H9 (cell line): Measurements from ENCODE around the gene SMAD7. TPM values are rescaled to one million over a fixed set of nuclear protein-coding genes. Genes with fewer than 3 reads are reported as not detected.

Experiments used
- DNase-seq: peaks from one replicate; pipeline ENCODE4 v3.0.0-alpha.2; 2017
- H2AFZ ChIP-seq: one replicate; pipeline ENCODE4 v1.6.1; 2013; ENCODE audit warnings: mild to moderate bottlenecking, low read length, control low read depth, moderate library complexity
- H2AK5ac ChIP-seq: 2 replicates; pipeline ENCODE4 v1.6.1; 2013; ENCODE audit warnings: low read length, control low read depth, mixed read lengths; ENCODE audit not compliant: insufficient read length
- H2BK120ac ChIP-seq: one replicate; pipeline ENCODE4 v1.6.1; 2013; ENCODE audit warnings: low read depth, mild to moderate bottlenecking, low read length, control low read depth, inconsistent platforms; ENCODE audit not compliant: poor library complexity, severe bottlenecking
- H2BK12ac ChIP-seq: 2 replicates; pipeline ENCODE4 v1.6.1; 2013; ENCODE audit warnings: low read length, control low read depth, mixed read lengths, low read depth; ENCODE audit not compliant: insufficient read length
- H2BK15ac ChIP-seq: 2 replicates; pipeline ENCODE4 v1.6.1; 2013; ENCODE audit warnings: low read depth, low read length, control low read depth
- H2BK20ac ChIP-seq: one replicate; pipeline ENCODE4 v1.6.1; 2013; ENCODE audit warnings: low read depth, mild to moderate bottlenecking, low read length, control low read depth, inconsistent platforms; ENCODE audit not compliant: poor library complexity, severe bottlenecking
- H2BK5ac ChIP-seq: 2 replicates; pipeline ENCODE4 v1.6.1; 2013; ENCODE audit warnings: low read length, control low read depth, mixed read lengths; ENCODE audit not compliant: insufficient read length
- H3K14ac ChIP-seq: 2 replicates; pipeline ENCODE4 v1.6.1; 2013; ENCODE audit warnings: low read length, control low read depth; ENCODE audit not compliant: insufficient read depth
- H3K18ac ChIP-seq: 2 replicates; pipeline ENCODE4 v1.6.1; 2013; ENCODE audit warnings: low read depth, mild to moderate bottlenecking, mixed read lengths, low read length, control low read depth; ENCODE audit not compliant: insufficient read length
- H3K23ac ChIP-seq: 2 replicates; pipeline ENCODE4 v1.6.1; 2013; ENCODE audit warnings: low read length, control low read depth, mixed read lengths, low read depth; ENCODE audit not compliant: insufficient read length
- H3K23me2 ChIP-seq: 2 replicates; pipeline ENCODE4 v1.6.1; 2013; ENCODE audit warnings: low read depth, mild to moderate bottlenecking, mixed read lengths, low read length, control low read depth; ENCODE audit not compliant: insufficient read length, poor library complexity, severe bottlenecking
- H3K27ac ChIP-seq: 2 replicates; pipeline ENCODE4 v1.5.1; 2013; ENCODE audit warnings: low read length, control low read depth, mixed read lengths, low read depth; ENCODE audit not compliant: insufficient read length
- H3K27me3 ChIP-seq: 2 replicates; pipeline ENCODE4 v1.6.1; 2013; ENCODE audit warnings: low read length, control low read depth, inconsistent platforms; ENCODE audit not compliant: insufficient read depth
- H3K4ac ChIP-seq: 2 replicates; pipeline ENCODE4 v1.6.1; 2013; ENCODE audit warnings: low read depth, mild to moderate bottlenecking, control low read depth, inconsistent platforms, low read length, moderate library complexity
- H3K4me1 ChIP-seq: 2 replicates; pipeline ENCODE4 v1.6.1; 2013; ENCODE audit warnings: low read length, control low read depth, inconsistent platforms; ENCODE audit not compliant: insufficient read depth
- H3K4me2 ChIP-seq: 2 replicates; pipeline ENCODE4 v1.6.1; 2013; ENCODE audit warnings: low read length, control low read depth, mixed read lengths; ENCODE audit not compliant: insufficient read length, insufficient read depth
- H3K56ac ChIP-seq: 2 replicates; pipeline ENCODE4 v1.6.1; 2013; ENCODE audit warnings: low read depth, mild to moderate bottlenecking, mixed read lengths, low read length, control low read depth; ENCODE audit not compliant: insufficient read length
- H3K79me1 ChIP-seq: 2 replicates; pipeline ENCODE4 v1.6.1; 2013; ENCODE audit warnings: low read depth, mild to moderate bottlenecking, moderate library complexity, low read length, control low read depth, inconsistent platforms; ENCODE audit not compliant: insufficient read depth, poor library complexity, severe bottlenecking
- H3K79me2 ChIP-seq: 2 replicates; pipeline ENCODE4 v1.6.1; 2013; ENCODE audit warnings: low read length, control low read depth, inconsistent platforms; ENCODE audit not compliant: insufficient read depth
- H3K9ac ChIP-seq: 2 replicates; pipeline ENCODE4 v1.6.1; 2013; ENCODE audit warnings: low read length, control low read depth, mixed read lengths; ENCODE audit not compliant: insufficient read length; ENCODE audit errors: extremely low read depth
- H3K9me3 ChIP-seq: one replicate; pipeline ENCODE4 v1.6.1; 2013; ENCODE audit warnings: low read depth, low read length, inconsistent platforms; ENCODE audit not compliant: control insufficient read depth
- H3T11ph ChIP-seq: one replicate; pipeline ENCODE4 v1.6.1; 2013; ENCODE audit warnings: mild to moderate bottlenecking, low read length, control low read depth, inconsistent platforms
- H4K20me1 ChIP-seq: one replicate; pipeline ENCODE4 v1.6.1; 2013; ENCODE audit not compliant: control insufficient read depth, insufficient read length, insufficient read depth
- H4K5ac ChIP-seq: 2 replicates; pipeline ENCODE4 v1.6.1; 2013; ENCODE audit warnings: low read depth, mild to moderate bottlenecking, mixed read lengths, low read length, control low read depth; ENCODE audit not compliant: insufficient read length
- H4K8ac ChIP-seq: replicated peaks from 2 replicates; pipeline ENCODE4 v1.6.1; 2013; ENCODE audit warnings: low read length, control low read depth, mixed read lengths, low read depth; ENCODE audit not compliant: insufficient read length
- H4K91ac ChIP-seq: 2 replicates; pipeline ENCODE4 v1.6.1; 2013; ENCODE audit warnings: low read depth, mild to moderate bottlenecking, moderate library complexity, mixed read lengths, low read length, control low read depth; ENCODE audit not compliant: insufficient read length
- H3K27ac Mint-ChIP-seq, 3 experiments: 2 replicates in 2 of 3; 3 replicates in 1 of 3; pipeline ENCODE4 v1.8.0; 2020 to 2021; ENCODE audit warnings: mixed read lengths in 3 of 3, mild to moderate bottlenecking in 1 of 3, moderate library complexity in 1 of 3
- H3K27me3 Mint-ChIP-seq: 2 replicates; pipeline ENCODE4 v1.8.0; 2021; ENCODE audit warnings: low read depth, mild to moderate bottlenecking, moderate library complexity, mixed read lengths
- H3K36me3 Mint-ChIP-seq, 3 experiments: 2 replicates in 2 of 3; 3 replicates in 1 of 3; pipeline ENCODE4 v1.8.0; 2020 to 2021; ENCODE audit warnings: low read depth in 3 of 3, mixed read lengths in 3 of 3; ENCODE audit not compliant: insufficient read depth in 1 of 3
- H3K4me1 Mint-ChIP-seq, 2 experiments: 2 replicates each; pipeline ENCODE4 v1.8.0; 2020; ENCODE audit warnings: mixed read lengths in 2 of 2
- H3K4me3 Mint-ChIP-seq, 2 experiments: 2 replicates in 1 of 2; 3 replicates in 1 of 2; pipeline ENCODE4 v1.8.0; 2020 to 2021; ENCODE audit warnings: mild to moderate bottlenecking in 2 of 2, mixed read lengths in 2 of 2, moderate library complexity in 1 of 2
- H3K9me3 Mint-ChIP-seq, 2 experiments: 2 replicates in 1 of 2; 3 replicates in 1 of 2; pipeline ENCODE4 v1.8.0; 2020; ENCODE audit warnings: mild to moderate bottlenecking in 2 of 2, mixed read lengths in 2 of 2, moderate library complexity in 1 of 2
- CTCF ChIP-seq: fragments of 200-600 bp; sonication (generic); conservative IDR thresholded peaks from 3 replicates; pipeline ENCODE4 v1.8.0; 2021; ENCODE audit warnings: antibody characterized with exemption, mild to moderate bottlenecking
- WGBS: extraction: QIAGEN DNeasy Blood & Tissue Kit; methylation state at CpG from one replicate; pipeline ENCODE4 v1.1.7; 2013; ENCODE audit warnings: missing lambda C conversion rate, low lambda C conversion rate, mixed read lengths; ENCODE audit not compliant: insufficient read length; ENCODE audit errors: extremely low coverage; 5-methylcytosine and 5-hydroxymethylcytosine counted together
- total RNA-seq: library from RNA; stranded (reverse); gene quantifications from 2 replicates; pipeline ENCODE4 v1.2.1, GENCODE V29; 2021

Gene SMAD7
- total RNA-seq, 1 experiment from 2014 or later = 27.7 TPM

DNA sequence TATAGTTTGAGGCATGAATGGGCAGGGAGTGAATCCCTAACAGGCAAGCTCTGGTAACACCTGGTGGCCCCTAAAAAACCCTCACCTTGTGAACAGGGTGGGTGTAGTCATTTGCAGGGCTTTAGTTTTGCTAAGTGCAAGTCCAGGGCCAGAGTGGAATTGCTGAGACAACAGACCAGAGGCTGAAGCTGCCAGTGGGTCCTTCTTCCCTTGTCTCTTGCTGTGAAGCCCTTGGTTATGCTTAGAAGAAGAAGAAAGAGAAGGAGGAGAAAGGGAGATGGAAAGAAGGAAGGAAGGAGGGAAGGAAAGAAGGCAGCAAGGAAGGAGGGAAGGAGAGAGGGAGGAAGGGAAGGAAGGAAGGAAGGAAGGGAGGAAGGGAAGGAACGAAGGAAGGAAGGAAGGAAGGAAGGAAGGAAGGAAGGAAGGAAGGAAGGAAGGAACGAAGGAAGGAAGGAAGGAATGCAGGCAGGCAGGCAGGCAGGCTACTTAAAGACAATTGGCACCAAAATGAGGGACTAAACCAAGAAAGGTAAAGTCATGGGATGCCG, 45.8 kb downstream of the SMAD7 start:
- H3K4me2 ChIP-seq = no peak overlapping the region
- no peak overlapping the region for H4K5ac ChIP-seq
- no peak overlapping the region for H3K4me3 Mint-ChIP-seq
- no peak overlapping the region for H3K18ac ChIP-seq
- H3K9me3 ChIP-seq = no peaks in the 10 kb centered on the region
- H3K9me3 Mint-ChIP-seq = peaks cover 14 to 16% of the 10 kb centered on the region in 2 experiments
- H2BK20ac ChIP-seq = no peak overlapping the region
- H2BK120ac ChIP-seq = no peak overlapping the region
- no peak overlapping the region for H3K23ac ChIP-seq
- no peaks in the 10 kb centered on the region for H3K4me1 ChIP-seq
- no peaks in the 10 kb centered on the region for H3K79me1 ChIP-seq
- no CpG with 5 or more reads among the region's 3 CpGs for WGBS
- no peaks in the 10 kb centered on the region for H3K4me1 Mint-ChIP-seq
- no peak for DNase-seq
- H3K56ac ChIP-seq = no peak overlapping the region
- H3K36me3 Mint-ChIP-seq = peaks cover 4 to 13% (median 5%) of the 10 kb centered on the region in 3 experiments; a peak in 4 of 7 replicates
- no peaks in the 10 kb centered on the region for H3K23me2 ChIP-seq
- H4K20me1 ChIP-seq = no peaks in the 10 kb centered on the region
- H3K14ac ChIP-seq = no peak overlapping the region
- H3K79me2 ChIP-seq = no peaks in the 10 kb centered on the region
- H3K27ac ChIP-seq = no peak overlapping the region
- H3T11ph ChIP-seq = no peak overlapping the region
- no peak overlapping the region for H3K9ac ChIP-seq
- no peak for TF ChIP-seq CTCF
- H2BK5ac ChIP-seq = no peak overlapping the region
- H2AK5ac ChIP-seq = no peak overlapping the region
- no peak overlapping the region for H2AFZ ChIP-seq
- no peak overlapping the region for H4K91ac ChIP-seq
- H3K27me3 Mint-ChIP-seq = peaks cover 9% of the 10 kb centered on the region
- H3K27me3 ChIP-seq = no peaks in the 10 kb centered on the region
- H2BK12ac ChIP-seq = no peak overlapping the region
- no peak overlapping the region for H2BK15ac ChIP-seq
- no peak overlapping the region for H3K4ac ChIP-seq
- H4K8ac ChIP-seq = no peak overlapping the region
- no peak overlapping the region for H3K27ac Mint-ChIP-seq
